HFFc6 (cell line): ENCODE data around the gene FMNL2. TPM values are rescaled to one million over a fixed set of nuclear protein-coding genes. Genes with fewer than 3 reads are reported as not detected.
"Not testable (repeated sequence)": the region's sequence is repeated elsewhere in the genome, so short reads cannot be mapped to it uniquely, and the experiment has no call there.

Experiments
- DNase-seq: peaks from one replicate; pipeline ENCODE4 v3.0.0-alpha.2; 2018
- H3K27ac Mint-ChIP-seq: 2 replicates; pipeline ENCODE4 v1.8.0; 2020; ENCODE audit warnings: mild to moderate bottlenecking, mixed read lengths
- H3K27me3 Mint-ChIP-seq: 2 replicates; pipeline ENCODE4 v1.8.0; 2021; ENCODE audit warnings: mild to moderate bottlenecking, moderate library complexity, mixed read lengths; ENCODE audit not compliant: insufficient read depth
- H3K36me3 Mint-ChIP-seq: 2 replicates; pipeline ENCODE4 v1.8.0; 2021; ENCODE audit warnings: low read depth, mixed read lengths
- H3K4me1 Mint-ChIP-seq: 2 replicates; pipeline ENCODE4 v1.8.0; 2020; ENCODE audit warnings: low read depth, mixed read lengths
- H3K4me3 Mint-ChIP-seq: 2 replicates; pipeline ENCODE4 v1.8.0; 2020; ENCODE audit warnings: mild to moderate bottlenecking, moderate library complexity, mixed read lengths
- H3K9me3 Mint-ChIP-seq: 2 replicates; pipeline ENCODE4 v1.8.0; 2020; ENCODE audit warnings: mild to moderate bottlenecking, mixed read lengths
- total RNA-seq, 6 experiments: library from RNA; stranded (reverse); fragmentation: NEBNext Ultra II Directional; extraction: Animal tissue kit (Norgen Biotek cat#: 25700); gene quantifications; 2 replicates in 1 of 6; 3 replicates in 5 of 6; pipeline ENCODE4 v1.2.3, GENCODE V29; 2021
- TF ChIP-seq, protein P1 (sequence below): fragments of 200-600 bp; sonication (generic); IDR thresholded peaks from 2 replicates; pipeline ENCODE4 v1.5.0; 2021; ENCODE audit warnings: antibody characterized with exemption, mild to moderate bottlenecking

The FMNL2 gene
- total RNA-seq, 6 experiments from 2014 or later, result 13.7 to 20.9 (median 16.0) TPM

DNA sequence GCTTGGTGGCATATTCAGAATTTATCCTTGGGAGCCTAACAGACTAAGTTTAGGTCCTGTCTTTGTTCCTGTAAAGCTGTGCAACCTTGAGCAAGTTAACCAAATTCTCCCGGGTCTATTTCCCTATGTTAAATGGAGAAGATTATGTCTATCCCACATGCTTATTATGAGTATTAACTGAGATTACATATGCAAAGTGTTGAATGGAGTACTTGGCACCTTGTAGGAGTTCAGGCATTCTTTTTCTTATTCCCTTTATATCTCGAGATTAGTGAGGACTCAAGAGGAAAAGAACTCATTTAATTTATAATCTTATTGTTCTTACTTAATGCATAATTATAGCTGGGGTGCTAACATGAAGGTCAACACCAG, 184.6 kb downstream of the FMNL2 start:
- no peak overlapping the region for H3K4me3 Mint-ChIP-seq
- H3K27me3 Mint-ChIP-seq, result no peaks in the 10 kb centered on the region
- H3K9me3 Mint-ChIP-seq, result no peaks in the 10 kb centered on the region
- H3K36me3 Mint-ChIP-seq, result peaks cover 12% of the 10 kb centered on the region
- H3K4me1 Mint-ChIP-seq, result peaks cover 32% of the 10 kb centered on the region
- no peak overlapping the region for H3K27ac Mint-ChIP-seq
- TF ChIP-seq, protein P1, sequence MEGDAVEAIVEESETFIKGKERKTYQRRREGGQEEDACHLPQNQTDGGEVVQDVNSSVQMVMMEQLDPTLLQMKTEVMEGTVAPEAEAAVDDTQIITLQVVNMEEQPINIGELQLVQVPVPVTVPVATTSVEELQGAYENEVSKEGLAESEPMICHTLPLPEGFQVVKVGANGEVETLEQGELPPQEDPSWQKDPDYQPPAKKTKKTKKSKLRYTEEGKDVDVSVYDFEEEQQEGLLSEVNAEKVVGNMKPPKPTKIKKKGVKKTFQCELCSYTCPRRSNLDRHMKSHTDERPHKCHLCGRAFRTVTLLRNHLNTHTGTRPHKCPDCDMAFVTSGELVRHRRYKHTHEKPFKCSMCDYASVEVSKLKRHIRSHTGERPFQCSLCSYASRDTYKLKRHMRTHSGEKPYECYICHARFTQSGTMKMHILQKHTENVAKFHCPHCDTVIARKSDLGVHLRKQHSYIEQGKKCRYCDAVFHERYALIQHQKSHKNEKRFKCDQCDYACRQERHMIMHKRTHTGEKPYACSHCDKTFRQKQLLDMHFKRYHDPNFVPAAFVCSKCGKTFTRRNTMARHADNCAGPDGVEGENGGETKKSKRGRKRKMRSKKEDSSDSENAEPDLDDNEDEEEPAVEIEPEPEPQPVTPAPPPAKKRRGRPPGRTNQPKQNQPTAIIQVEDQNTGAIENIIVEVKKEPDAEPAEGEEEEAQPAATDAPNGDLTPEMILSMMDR, result no peak
- no peak for DNase-seq

DNA sequence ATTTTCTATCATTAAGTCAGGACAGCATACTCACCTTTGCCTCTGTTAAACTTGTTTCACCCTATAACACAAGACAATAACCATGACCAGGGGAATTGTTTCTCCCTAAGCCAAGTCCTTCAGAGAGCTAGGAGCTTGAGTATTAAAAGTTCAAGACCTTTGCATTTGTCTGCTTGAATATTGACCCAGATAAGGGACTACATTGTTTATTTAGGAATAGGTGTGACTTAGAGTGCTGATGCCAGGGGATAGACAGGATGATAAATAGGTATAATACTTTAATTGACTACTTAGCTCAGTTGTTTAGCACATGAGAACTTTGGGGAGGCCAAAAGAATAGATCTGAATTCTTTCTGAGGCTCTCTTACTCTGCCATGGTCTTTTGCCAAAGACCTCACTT, 185.8 kb downstream of the FMNL2 start:
- Mint-ChIP-seq H3K4me1 (peaks cover 44% of the 10 kb centered on the region), H3K27ac (no peak overlapping the region), H3K9me3 (no peaks in the 10 kb centered on the region), H3K4me3 (no peak overlapping the region), H3K36me3 (peaks cover 12% of the 10 kb centered on the region), H3K27me3 (no peaks in the 10 kb centered on the region)
- DNase-seq, result no peak
- TF ChIP-seq, protein P1, result no peak

DNA sequence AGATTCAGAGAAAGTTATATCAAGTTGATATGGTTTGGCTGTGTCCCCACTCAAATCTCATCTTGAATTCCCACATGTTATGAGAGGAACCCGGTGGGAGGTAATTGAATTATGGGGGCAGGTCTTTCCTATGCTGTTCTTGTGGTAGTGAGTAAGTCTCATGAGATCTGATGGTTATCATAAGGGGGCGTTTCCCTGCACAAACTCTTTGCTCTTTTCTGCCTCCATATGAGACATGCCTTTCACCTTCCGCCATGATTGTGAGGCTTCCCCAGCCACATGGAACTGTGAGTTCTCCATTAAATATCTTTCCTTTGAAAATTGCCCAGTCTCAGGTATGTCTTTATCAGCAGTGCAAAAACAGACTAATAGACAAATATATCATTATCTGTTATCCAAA, 187.5 kb downstream of the FMNL2 start:
- DNase-seq, H3K4me3 Mint-ChIP-seq, H3K9me3 Mint-ChIP-seq, H3K27me3 Mint-ChIP-seq: not testable (repeated sequence)
- H3K36me3 Mint-ChIP-seq, result peaks cover 12% of the 10 kb centered on the region
- 0 out of 2 replicates have a peak overlapping the region, but pooled peaks have one; percentile 1 for H3K27ac Mint-ChIP-seq
- peaks cover 58% of the 10 kb centered on the region for H3K4me1 Mint-ChIP-seq

DNA sequence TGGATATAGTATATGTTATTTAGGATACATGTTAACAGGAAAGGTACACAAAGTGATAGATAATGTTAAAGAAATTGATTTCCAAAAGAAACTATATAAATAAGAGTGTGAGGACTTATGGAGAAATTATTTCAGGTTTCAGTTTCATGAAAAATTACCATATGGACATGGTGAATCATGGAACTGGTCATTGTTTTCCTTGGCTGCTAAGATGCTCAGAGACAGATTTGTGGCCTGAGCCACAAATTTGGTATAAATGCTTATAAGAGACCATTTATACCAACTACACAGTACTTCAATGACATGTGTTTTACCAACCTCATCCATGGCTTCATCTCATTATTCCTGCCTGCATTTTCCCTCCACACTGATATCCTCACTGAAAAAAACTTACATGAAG, 188.1 kb downstream of the FMNL2 start:
- DNase-seq, result peak; percentile 57
- TF ChIP-seq, protein P1, result no peak
- H3K27ac Mint-ChIP-seq, result peak overlapping the region; percentile 35
- H3K4me3 Mint-ChIP-seq, result no peak overlapping the region
- H3K27me3 Mint-ChIP-seq, result no peaks in the 10 kb centered on the region
- peaks cover 58% of the 10 kb centered on the region for H3K4me1 Mint-ChIP-seq
- peaks cover 12% of the 10 kb centered on the region for H3K36me3 Mint-ChIP-seq
- H3K9me3 Mint-ChIP-seq, result no peaks in the 10 kb centered on the region

DNA sequence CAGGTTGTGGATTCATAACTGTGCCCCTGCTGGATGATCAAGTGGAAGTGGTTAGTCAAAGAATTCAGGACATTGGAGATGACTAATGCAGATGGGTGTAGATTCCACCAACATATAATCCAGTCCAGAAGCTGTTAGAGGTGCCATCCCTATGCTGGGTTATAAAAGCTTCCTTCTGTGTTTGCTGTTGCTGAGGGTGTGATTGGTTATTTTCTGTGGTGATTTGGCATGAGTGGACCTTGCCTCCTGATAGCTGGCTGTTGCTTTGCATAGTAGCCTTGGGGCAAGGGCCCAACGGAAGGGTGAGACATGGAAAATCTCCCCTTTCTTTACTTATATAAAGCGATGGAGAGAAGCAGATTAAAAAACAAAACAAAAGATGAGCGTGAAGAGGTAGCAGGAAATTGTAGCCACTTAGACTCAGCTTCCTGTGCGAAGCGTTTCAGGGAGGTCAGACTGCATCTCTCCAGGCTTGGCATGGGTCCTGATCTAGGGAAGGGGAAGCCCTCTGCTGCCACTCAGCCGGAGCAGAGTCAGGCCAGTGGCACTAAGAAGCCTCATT, 190.4 kb downstream of the FMNL2 start:
- peaks cover 71% of the 10 kb centered on the region for H3K4me1 Mint-ChIP-seq
- H3K9me3 Mint-ChIP-seq, result no peaks in the 10 kb centered on the region
- peak overlapping the region; percentile 95 for H3K27ac Mint-ChIP-seq
- peak; percentile 86 for DNase-seq
- TF ChIP-seq, protein P1, result peak; percentile 40
- peaks cover 12% of the 10 kb centered on the region for H3K36me3 Mint-ChIP-seq
- H3K27me3 Mint-ChIP-seq, result no peaks in the 10 kb centered on the region; the same call in 1 of the 2 replicates
- H3K4me3 Mint-ChIP-seq, result peak overlapping the region; percentile 84

DNA sequence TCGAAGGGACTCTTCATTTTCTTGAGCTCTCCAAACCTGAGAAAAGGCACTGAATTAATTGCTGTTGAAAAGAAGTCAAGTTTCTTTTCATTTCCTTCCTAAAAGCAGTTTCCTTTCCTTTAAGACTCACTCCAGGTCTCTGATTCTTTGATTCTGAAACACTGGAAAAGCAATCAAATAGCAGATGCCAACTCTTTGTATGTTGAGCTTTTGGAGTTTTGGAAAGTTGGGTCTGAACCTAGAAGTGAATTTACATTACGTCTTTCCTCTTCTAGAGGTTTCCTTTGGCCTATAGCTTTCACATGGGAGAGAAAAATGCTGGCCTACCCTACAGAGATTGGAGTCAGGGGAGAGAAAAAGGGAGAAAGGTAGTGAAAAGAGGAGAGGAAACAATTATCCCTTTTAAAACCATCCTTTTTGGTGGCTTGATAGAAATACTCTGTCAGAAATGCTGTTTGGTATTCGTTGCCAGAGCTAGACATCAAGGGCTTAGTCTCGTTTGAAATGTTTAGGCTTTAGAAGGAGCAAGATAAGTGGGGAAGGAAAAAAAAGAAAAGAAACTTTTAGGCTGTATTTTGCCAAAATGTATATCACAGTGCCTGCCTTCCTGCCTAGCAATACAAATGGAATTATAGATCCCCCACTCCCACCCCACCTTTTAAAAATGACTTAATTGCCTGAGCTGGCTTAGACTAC, 194.6 kb downstream of the FMNL2 start:
- Mint-ChIP-seq H3K4me3 (no peak overlapping the region), H3K27ac (no peak overlapping the region), H3K36me3 (no peaks in the 10 kb centered on the region), H3K9me3 (no peaks in the 10 kb centered on the region), H3K4me1 (peaks cover 57% of the 10 kb centered on the region), H3K27me3 (no peaks in the 10 kb centered on the region; the same call in 1 of the 2 replicates)
- DNase-seq, result no peak
- TF ChIP-seq, protein P1, result no peak
